Tibial nerve (tissue), 4 donors: ENCODE data around the gene GAST.

Source experiments
- CTCF ChIP-seq, 5 experiments: fragments of 200-600 bp in 3 of 5; fragments of 450-650 bp in 2 of 5; sonication (generic) in 3 of 5; IDR thresholded peaks; one replicate each; pipeline ENCODE4 v1.5.1; 2016 to 2019; ENCODE audit warnings: antibody characterized with exemption in 5 of 5, mild to moderate bottlenecking in 3 of 5, moderate library complexity in 2 of 5
- EP300 ChIP-seq, 2 donors: sonication (generic); formaldehyde crosslinking; IDR thresholded peaks; one replicate each; pipeline ENCODE4 v1.6.1; 2017; ENCODE audit warnings: antibody characterized with exemption in 2 of 2, mild to moderate bottlenecking in 1 of 2
- POLR2A ChIP-seq, 2 donors: fragments of 450-650 bp; IDR thresholded peaks; one replicate each; pipeline ENCODE4 v1.6.1; 2017; ENCODE audit warnings: antibody characterized with exemption in 2 of 2, mild to moderate bottlenecking in 2 of 2, moderate library complexity in 2 of 2

- TF ChIP-seq CTCF (IDR thresholded peaks at IDR 0.05) (peak; percentile 95 to 98 (median 97)), POLR2A (IDR thresholded peaks at IDR 0.05) (no peak), EP300 (IDR thresholded peaks at IDR 0.05) (peak in 1 of 2 donors; percentile 41)
These were observed 45.3 kb upstream of the GAST start for GRCh38 chr17:41666708-41667279.
